ENCODE data around the gene ZNF91. TPM values are rescaled to one million over a fixed set of nuclear protein-coding genes. Genes with fewer than 3 reads are reported as not detected.

The ZNF91 gene
- total RNA-seq, 2 donors from 2014 or later = 55.5 to 63.0 TPM

GRCh38 chr19:23311551-23311950 is 83.7 kb downstream of the ZNF91 start:
- no peak for DNase-seq (ENCODE audit: low spot score)

GRCh38 chr19:23310729-23311211 is 84.5 kb downstream of the ZNF91 start:
- H3K4me3 ChIP-seq = no peak overlapping the region
- no peak for DNase-seq (ENCODE audit: low spot score)
- no peaks in the 10 kb centered on the region for H3K9me3 ChIP-seq
- H3K27me3 ChIP-seq (replicated peaks; ENCODE audit: insufficient read depth) = no peaks in the 10 kb centered on the region
- ATAC-seq (ENCODE audit: insufficient number of reproducible peaks, low FRiP score, low read depth) = no peak
- H3K27ac ChIP-seq = no peak overlapping the region
- no peaks in the 10 kb centered on the region for H3K36me3 ChIP-seq
- no peaks in the 10 kb centered on the region for H3K4me1 ChIP-seq (ENCODE audit: control insufficient read depth in 1 of 2, low read depth in 2 of 2)
- no peak for TF ChIP-seq CTCF (IDR thresholded peaks at IDR 0.05)

More at GRCh38 chr19:23311551-23311950, 83.7 kb downstream of the ZNF91 start:
- Histone ChIP-seq H3K4me1 (ENCODE audit: control insufficient read depth in 1 of 2, low read depth in 2 of 2) (no peaks in the 10 kb centered on the region), H3K36me3 (no peaks in the 10 kb centered on the region), H3K27me3 (replicated peaks; ENCODE audit: insufficient read depth) (no peaks in the 10 kb centered on the region), H3K27ac (no peak overlapping the region), H3K4me3 (no peak overlapping the region), H3K9me3 (no peaks in the 10 kb centered on the region)
- ATAC-seq (ENCODE audit: insufficient number of reproducible peaks, low FRiP score, low read depth) = no peak
- no peak for TF ChIP-seq CTCF (IDR thresholded peaks at IDR 0.05)

GRCh38 chr19:23309926-23310325 is 85.3 kb downstream of the ZNF91 start:
- TF ChIP-seq CTCF (IDR thresholded peaks at IDR 0.05) = no peak
- no peaks in the 10 kb centered on the region for H3K27me3 ChIP-seq (replicated peaks; ENCODE audit: insufficient read depth)

GRCh38 chr19:23305555-23305954 is 89.7 kb downstream of the ZNF91 start:
- no peaks in the 10 kb centered on the region for H3K4me1 ChIP-seq (ENCODE audit: control insufficient read depth in 1 of 2, low read depth in 2 of 2)
- H3K4me3 ChIP-seq = no peak overlapping the region
- no peaks in the 10 kb centered on the region for H3K27me3 ChIP-seq (replicated peaks; ENCODE audit: insufficient read depth)
- no peak for TF ChIP-seq CTCF (IDR thresholded peaks at IDR 0.05)
- H3K36me3 ChIP-seq = no peaks in the 10 kb centered on the region
- peaks cover 3% of the 10 kb centered on the region for H3K9me3 ChIP-seq
- DNase-seq (ENCODE audit: low spot score) (no peak), ATAC-seq (ENCODE audit: insufficient number of reproducible peaks, low FRiP score, low read depth) (no peak)
- H3K27ac ChIP-seq = no peak overlapping the region

More at GRCh38 chr19:23309926-23310325, 85.3 kb downstream of the ZNF91 start:
- DNase-seq (ENCODE audit: low spot score) (no peak), ATAC-seq (ENCODE audit: insufficient number of reproducible peaks, low FRiP score, low read depth) (no peak)
- H3K4me1 ChIP-seq (ENCODE audit: control insufficient read depth in 1 of 2, low read depth in 2 of 2) = no peaks in the 10 kb centered on the region
- no peaks in the 10 kb centered on the region for H3K9me3 ChIP-seq
- H3K36me3 ChIP-seq = no peaks in the 10 kb centered on the region
- no peak overlapping the region for H3K4me3 ChIP-seq
- no peak overlapping the region for H3K27ac ChIP-seq

GRCh38 chr19:23304238-23304637 is 91.0 kb downstream of the ZNF91 start:
- Histone ChIP-seq H3K27me3 (replicated peaks; ENCODE audit: insufficient read depth) (no peaks in the 10 kb centered on the region), H3K9me3 (peaks cover 5% of the 10 kb centered on the region), H3K36me3 (no peaks in the 10 kb centered on the region), H3K27ac (no peak overlapping the region), H3K4me1 (ENCODE audit: control insufficient read depth in 1 of 2, low read depth in 2 of 2) (no peaks in the 10 kb centered on the region), H3K4me3 (no peak overlapping the region)
- ATAC-seq (ENCODE audit: insufficient number of reproducible peaks, low FRiP score, low read depth) = no peak
- TF ChIP-seq CTCF (IDR thresholded peaks at IDR 0.05) = no peak
- DNase-seq (ENCODE audit: low spot score) = no peak
